NCI-H82 treated with DMSO at 0.1 percent for 48 hours (cell line): Measurements from ENCODE around the gene ANK2.

Experiments
- DNase-seq: peaks from one replicate; lab custom pipeline; 2025; ENCODE audit not compliant: unreplicated experiment; lab: John Stamatoyannopoulos, UW

Gene ANK2

GRCh38 chr4:113049421-113050370 lies at the start of gene ANK2:
ANK2 (plus strand) TSS chr4:113049653; CDS start chr4:113049729, 76 bp downstream.
- peak; percentile 54 for DNase-seq

GRCh38 chr4:113003841-113004240 lies 45.6 kb upstream of the ANK2 start:
- no peak for DNase-seq

GRCh38 chr4:113004655-113005054 lies 44.8 kb upstream of the ANK2 start:
- DNase-seq, result no peak

DNA sequence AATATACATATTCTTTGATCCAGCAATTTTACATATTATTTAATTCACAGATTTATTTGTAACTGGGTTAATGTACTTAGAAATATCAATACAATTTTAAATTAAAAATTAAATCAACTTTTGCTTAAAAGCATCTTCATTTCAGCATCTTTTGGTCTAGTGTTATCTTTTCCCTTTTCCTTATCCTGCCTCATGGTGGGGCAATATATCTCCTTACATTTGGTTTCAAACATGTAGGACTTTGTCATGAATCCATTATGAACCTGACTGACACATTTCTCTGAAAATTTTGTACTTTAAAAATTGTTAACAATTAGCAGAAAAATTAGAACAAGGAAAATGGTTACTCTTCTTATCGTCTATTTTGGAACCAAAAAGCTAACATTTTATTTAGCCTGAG lies 42.8 kb upstream of the ANK2 start:
- DNase-seq, result no peak

- DNase-seq, result no peak
Observed at GRCh38 chr4:113007151-113007550, 42.3 kb upstream of the ANK2 start.

DNA sequence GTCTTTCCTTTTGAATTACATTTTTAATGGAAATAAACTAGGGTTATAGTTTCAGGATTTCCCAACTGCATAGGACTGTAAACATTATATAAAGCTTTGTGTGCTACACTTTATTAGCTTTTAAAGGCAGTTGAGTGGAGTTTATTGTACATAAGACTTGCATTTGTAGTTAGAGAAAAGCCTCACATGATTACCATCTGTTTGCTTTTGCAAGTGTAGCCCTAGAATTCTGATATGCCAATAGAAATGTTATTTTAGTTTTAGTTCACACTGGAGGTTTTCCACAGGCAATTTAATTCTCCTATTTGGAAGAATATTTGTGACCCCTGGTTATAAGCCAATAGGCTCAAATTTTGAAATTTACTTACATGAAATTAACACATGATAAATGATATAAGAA lies 41.3 kb upstream of the ANK2 start:
- DNase-seq, result no peak

GRCh38 chr4:113008716-113009115 lies 40.7 kb upstream of the ANK2 start:
- DNase-seq, result no peak

DNA sequence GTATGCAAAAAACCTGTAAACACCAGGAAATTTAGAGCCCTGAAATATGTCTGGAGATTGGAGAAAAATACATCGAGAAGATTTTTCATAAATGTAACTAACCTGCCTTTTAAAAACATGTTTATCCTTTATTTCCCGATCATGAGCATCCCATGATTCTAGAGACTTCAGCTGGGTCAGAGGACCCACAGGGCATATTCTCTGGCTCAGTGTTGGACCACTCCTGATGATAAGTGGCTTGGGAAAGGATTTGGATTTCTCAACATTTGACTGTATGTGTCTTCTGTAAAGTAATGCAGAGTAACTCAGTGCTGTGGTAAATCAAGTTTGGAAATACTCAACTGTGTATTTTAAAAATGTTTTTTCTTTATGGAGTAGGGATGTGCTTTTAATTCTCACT lies 40.0 kb upstream of the ANK2 start:
- no peak for DNase-seq

DNA sequence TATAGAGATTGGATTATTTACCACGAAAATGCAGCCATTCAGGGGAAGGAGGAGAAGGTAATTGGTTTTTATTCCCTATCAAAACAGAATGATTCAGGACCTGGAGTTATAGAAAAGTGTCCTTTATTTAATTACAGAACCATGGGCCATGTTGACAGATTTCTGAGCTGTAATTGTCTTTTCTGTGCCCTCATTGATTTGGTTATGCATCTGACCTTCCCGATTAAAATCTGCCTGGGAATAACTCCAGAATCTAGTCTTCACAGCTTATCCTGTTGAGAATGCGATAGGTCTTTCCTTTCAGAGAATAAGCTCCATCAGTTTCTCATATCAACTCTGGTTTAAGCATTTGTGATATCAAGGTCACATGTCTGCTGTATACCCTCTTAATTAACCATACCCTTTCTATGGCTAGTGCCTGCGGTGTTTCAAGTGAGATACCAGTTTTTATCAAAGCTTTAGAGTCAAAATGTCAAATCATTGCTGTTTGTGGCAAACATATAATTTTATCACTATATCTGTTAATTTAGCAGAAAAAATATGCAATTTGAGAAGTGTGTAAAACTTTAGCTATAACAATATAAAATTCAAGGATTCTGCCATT lies 37.2 kb upstream of the ANK2 start:
- no peak for DNase-seq

DNA sequence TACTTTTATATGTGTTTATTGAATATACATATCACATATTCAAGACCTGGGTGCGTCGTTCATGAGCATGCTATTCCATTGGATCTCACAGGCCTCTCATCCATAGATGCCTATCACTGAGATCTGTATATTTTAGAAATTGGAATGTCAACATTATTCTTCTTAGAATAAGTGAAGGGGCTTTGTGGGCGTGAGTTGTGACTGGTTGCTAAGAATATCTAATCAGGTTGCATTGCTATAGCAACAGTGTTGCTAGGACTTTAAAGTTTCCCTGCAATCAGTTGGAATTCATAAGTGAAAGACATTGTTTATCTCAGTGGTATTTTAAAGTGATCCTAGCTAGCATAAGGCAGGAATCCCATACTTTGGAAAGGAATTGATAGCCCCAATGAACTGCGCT lies 36.7 kb upstream of the ANK2 start:
- DNase-seq, result no peak

GRCh38 chr4:113013751-113014150 lies 35.7 kb upstream of the ANK2 start:
- no peak for DNase-seq

- no peak for DNase-seq
Observed at GRCh38 chr4:113016377-113016776, 33.1 kb upstream of the ANK2 start.

DNA sequence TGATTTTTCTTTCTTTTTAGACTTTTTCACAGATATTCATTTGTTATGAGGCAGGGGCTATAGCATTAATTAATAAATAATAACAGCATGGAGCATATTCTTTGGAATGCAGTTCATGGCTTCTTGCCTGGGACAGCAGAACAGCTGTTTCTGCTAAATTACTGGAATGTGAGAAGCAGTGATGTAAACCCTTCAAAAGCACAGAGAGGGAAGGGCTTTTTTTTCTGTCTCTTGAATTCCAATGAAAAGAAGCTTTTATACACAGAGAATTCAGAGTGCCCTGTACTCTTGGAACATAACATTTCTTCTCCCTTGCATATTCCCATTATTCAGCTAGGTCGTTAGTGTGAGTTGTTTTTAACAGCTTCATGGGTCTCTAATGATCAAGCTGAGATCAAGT lies 28.5 kb upstream of the ANK2 start:
- DNase-seq, result no peak

DNA sequence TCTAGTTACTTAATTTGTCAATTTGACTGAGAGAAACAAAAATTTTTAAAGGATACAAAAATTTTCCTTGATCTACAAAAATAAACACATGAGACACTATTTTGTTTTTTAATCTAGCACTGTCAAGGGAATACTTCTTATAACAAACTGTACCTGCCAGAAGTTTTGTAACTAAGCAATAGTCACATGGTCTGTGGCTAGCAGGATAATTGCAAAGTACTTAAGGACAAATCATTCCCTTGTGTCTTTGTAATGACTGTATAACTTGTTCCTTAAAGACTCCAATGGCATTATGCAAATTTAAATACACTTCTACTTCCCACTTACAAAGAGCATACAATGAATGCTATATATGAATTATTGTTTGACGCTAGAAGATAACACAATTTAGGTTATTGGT lies 25.1 kb upstream of the ANK2 start:
- DNase-seq, result no peak

DNA sequence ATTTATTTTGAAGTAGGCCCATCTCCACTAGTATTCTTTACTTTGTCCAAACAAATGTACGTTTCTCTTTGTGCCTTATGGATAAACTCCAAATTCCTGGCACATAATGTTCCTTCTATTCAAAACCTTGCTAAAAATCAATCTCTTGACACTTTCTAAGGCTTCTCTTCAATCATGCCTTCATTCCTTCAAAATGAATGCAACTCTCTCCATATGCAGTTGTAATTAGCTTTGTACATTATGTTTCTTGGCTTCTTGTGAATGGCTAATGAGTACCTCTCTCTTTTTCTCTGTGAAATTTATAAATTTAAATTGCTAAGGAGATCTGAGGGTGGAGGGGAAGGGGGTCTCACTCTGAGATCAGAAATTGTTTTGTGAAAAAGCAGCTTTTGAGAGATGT lies 24.0 kb upstream of the ANK2 start:
- no peak for DNase-seq

DNA sequence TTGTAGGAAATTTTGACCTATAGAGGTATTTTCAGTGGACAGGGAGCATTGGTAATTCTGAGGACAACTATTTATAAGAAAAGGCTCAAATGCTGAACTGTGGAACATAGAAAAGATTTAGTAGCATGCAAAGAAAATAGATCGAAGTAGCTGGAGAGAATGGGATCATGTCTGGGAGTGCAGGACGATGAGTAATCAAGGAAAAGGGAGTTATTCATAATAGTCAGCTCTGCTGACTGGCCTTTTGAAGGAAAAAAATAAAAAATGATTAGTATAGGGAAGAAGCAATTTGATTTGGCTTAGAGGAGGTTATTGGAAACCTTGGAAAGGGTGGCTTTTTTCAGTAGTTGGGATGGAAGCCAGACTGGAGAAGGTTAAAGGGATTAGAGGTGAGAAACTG lies 22.9 kb upstream of the ANK2 start:
- no peak for DNase-seq

- no peak for DNase-seq
Observed at GRCh38 chr4:113028074-113028473, 21.4 kb upstream of the ANK2 start.

DNA sequence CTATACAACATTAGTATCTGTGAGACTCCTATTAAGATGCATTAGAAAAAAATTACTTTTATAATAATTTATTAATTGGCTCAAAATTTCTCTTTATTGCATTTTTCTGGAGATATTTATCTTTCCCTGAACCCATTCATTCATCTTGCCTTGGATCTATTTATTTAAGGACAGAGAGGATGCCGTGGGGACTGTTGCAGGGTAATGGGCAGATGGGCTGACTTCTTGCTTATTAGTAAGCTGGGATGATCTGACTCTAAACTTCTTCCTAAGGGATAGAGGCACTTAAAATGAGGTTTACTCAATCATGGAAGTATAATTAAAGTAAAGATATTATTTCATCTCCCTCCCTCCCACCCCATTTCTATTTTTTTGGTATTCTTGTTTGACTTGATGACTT lies 18.2 kb upstream of the ANK2 start:
- DNase-seq, result peak; percentile 62

DNA sequence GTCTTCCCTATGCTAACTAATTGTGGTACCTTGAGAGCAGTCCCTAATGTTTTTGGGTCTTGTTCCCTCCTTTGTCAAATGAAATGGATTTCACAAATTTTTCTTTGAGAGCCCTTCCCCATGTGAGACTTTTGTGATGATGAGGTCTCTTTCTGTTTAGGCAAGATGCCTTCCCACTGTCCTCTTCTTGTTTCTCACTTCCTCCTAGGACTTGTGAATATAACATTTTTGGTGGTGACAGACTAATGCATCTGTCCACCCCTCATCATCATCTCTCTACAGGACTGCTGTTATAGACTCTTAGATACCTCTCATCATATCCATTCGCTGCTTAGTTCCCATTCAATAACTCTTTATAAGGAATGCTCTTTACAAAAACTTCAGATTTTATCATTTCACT lies 8.7 kb upstream of the ANK2 start:
- DNase-seq, result no peak

DNA sequence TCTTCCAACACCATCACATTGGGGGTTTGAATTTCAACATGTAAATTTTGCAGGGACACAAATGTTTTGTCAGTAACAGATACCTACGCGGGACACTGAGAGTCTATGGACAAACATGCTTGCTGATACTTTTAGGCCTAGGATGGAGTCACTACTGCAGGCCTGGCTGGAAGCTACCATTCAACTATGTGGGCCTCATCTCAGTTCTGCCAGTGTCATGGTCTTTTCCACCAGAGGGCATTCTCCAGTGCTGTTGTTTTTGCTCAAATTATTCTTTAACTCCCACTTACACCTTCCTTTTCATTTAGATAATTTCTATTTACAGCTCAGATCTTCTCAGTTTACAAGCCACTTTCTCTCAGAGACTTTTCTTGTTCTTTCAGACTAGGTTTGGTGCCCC lies 7.0 kb upstream of the ANK2 start:
- no peak for DNase-seq

DNA sequence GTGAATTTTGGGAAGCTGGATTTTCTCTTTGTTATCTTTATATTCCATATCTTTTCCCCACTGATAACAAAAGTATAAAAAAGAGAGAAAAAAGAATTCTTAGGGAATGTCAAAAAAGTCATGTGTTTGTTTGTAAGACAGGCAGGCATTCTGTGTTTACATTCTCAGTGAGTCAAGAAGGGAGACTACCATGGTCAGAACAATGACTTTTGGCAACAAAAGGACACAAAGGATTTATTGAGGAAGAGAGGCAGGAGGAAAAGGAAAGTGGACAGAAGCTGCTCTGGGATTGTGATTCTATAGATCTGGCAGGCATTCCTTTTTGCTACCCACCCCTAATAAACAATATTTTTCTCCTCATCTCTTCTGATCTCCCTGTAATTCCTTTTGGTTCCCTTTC lies 5.9 kb upstream of the ANK2 start:
- no peak for DNase-seq

DNA sequence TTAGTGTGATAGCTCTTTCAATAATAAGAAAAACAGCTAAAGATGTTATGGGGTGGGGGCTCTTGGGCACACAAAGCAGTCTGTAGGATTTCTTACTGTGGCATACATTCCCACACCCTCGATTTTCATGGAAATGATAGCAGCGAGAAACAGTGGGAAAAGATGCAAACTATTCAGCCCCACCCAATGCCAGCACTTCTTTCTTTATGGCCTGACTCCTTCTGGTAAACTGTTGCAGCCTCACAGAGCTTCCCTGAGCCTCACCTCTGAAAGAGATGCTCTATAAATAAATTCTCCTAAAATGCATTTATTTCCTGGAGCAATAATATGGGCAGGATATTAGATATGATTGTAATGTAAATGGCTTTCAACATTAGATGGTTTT lies 910 bp downstream of the ANK2 start:
- no peak for DNase-seq

GRCh38 chr4:113050837-113051236 lies 1.4 kb downstream of the ANK2 start:
- DNase-seq, result no peak
